T-helper 2 cell treated with Interferon-gamma antibody and Interleukin-4, amounts not matched to agents 100 ng/mL and 5 ng/mL, for 36 hours (primary cell): Measurements from ENCODE around the gene ARID1B. TPM values are rescaled to one million over a fixed set of nuclear protein-coding genes. Genes with fewer than 3 reads are reported as not detected.

Experiments
- intact Hi-C: fragments of 100-400 bp; cut with micrococcal nuclease; formaldehyde crosslinking; loops from one replicate; pipeline ENCODE4 v1.15.1; 2023
- total RNA-seq: library from RNA; stranded (reverse); gene quantifications from 2 replicates; pipeline ENCODE4 v1.2.3, GENCODE V29; 2022

The ARID1B gene
- total RNA-seq, 1 donor from 2014 or later: 82.5 TPM

DNA sequence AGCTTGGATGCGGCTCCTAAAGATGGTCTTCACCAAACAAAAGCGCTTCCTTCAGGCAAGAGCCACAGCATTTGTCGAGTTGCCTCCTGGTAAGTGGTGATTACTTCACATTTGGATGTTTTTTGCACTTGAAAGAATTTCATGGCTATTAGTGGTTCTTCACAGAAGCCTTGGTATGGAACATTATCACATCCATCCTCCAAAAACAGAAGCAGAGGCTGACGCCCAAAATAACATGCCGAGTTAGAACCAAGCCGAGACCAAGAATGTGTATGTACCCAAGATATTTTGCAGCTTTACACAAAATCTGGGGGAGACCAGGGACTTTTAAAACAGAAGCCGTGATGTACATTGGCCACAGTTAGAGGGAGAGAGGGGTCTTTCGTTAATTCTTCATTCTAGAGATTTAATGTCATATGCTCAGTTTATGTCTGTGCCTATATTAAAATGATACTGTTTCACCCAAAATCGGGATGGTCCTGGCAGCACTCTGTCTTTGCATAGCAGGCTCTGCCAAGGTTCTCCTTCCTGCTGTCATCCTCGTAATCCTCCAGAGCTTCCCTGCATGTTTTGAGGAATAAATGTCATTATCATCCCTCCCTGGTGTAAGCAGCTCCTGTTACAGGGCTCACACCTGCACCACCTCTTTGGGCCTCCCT lies 436.9 kb downstream of the ARID1B start:
- intact Hi-C loops: no loop called here

GRCh38 chr6:157215717-157216116 lies 438.5 kb downstream of the ARID1B start:
- intact Hi-C loops: no loop called here

GRCh38 chr6:157216570-157216969 lies 439.4 kb downstream of the ARID1B start:
- intact Hi-C loops: no loop called here

DNA sequence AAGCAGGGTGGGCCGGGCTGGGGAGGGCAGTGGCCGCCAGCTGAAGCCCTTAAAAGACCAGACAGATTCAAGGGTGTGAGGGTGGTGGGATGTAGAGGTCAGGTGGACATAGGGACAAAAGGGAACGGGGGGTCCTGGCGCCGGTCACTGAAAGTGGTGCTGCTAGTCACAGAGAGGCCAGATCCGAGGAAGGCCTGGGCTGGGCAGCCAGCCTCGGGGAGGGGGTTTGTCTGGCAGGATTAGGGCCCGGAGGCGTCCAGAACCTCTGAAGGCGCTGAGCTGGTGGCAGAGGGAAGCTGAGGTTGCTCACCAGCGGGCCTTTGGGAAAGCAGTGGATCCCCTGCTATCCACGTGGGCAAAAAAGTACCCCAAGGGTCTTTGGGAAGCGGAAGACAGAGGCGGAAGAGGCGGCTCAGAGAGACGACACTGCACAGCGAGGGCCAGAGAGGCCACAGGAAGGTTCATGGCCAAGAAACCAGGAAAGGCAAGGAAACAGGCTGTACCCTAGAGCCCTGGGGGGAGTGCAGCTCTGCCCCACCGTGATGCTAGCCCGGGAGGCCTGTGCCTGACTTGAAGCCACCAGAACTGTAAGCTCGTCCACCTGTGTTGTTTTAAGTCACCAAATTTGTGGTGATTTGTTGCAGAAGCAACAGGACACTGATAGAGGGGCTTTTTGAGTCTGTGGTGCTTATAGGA lies 440.2 kb downstream of the ARID1B start:
- intact Hi-C loops: no loop called here

DNA sequence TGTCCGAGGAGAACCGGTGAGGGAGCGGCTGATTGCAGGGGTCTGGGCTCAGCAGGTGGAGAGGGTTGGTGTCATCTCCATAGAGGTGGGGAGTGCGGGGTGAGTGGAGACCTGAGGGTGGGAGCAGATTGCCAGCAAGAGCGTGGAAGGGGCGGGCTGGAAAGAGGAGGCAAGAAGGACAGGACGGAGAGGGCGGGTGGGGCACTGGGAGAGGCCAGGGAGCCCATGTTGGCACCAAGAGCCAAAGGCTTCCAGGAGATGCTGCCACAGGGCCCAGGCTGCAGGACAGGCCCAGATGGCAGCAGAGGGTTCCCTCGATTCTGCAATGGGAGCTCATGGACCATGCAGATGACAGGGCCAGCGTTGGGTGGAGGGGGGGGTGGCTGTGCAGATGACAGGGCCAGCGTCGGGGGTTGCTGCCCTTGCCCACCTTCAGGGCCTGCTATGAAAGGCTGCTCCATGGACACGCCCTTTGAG lies 440.8 kb downstream of the ARID1B start:
- intact Hi-C loops: no loop called here

GRCh38 chr6:157218371-157219198 lies 441.4 kb downstream of the ARID1B start:
- intact Hi-C loops: no loop called here

- intact Hi-C loops: loop anchor here (5.0 kb wide), 1 partner anchor 163 kb away; the partner anchor contains the start of gene ZDHHC14
Measured at GRCh38 chr6:157219201-157220200, 442.3 kb downstream of the ARID1B start.

GRCh38 chr6:157220485-157220884 lies 443.3 kb downstream of the ARID1B start:
- intact Hi-C loops: loop anchor here (5.0 kb wide), 1 partner anchor 162 kb away; the partner anchor contains the start of gene ZDHHC14

DNA sequence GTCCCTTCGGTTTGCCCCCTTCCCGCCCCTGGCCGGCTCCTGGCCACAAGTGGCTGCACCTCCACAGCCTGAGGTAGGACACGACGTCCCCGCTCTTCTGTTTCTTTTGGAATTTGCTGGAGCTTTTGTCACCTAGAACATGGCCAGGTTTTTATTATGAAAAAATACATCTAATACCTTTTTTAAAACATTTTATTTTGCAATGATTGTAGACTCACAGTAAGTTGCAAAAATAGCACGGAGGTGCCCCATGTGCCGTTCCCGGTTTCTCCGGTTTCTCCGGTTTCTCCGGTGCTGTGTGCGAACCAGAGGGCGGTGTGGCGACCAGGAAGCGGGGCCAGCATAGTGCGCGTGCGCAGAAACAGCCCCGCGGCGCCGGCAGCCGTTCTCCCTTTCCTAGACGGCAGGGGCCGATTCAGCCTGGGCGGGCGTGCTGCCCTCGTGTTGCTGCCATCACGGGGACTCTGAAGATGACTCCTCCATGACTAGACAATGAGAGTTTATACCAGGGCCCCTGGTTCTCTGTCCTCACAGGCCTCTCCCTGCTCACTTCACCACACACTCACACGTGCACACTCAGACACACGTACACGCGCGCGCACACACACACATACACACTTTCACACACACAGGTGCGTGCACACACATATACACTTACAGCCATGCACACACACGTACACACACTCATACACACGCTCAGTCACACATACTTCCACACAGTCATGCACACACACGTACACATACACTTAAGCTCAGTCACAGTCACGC lies 444.1 kb downstream of the ARID1B start:
- intact Hi-C loops: loop anchor here (1.0 to 5.0 kb wide), 3 partner anchors 53 to 444 kb away; partner anchors contain the start of genes ARID1B and ZDHHC14

- intact Hi-C loops: loop anchor here (1.0 to 5.0 kb wide), 3 partner anchors 53 to 444 kb away; partner anchors contain the start of genes ARID1B and ZDHHC14
Measured at GRCh38 chr6:157221817-157222175, 444.6 kb downstream of the ARID1B start.

- intact Hi-C loops: loop anchor here (5.0 kb wide), 1 partner anchor 160 kb away; the partner anchor contains the start of gene ZDHHC14
Measured at GRCh38 chr6:157222201-157222981, 445.2 kb downstream of the ARID1B start.

GRCh38 chr6:157223021-157223430 lies 445.8 kb downstream of the ARID1B start:
- intact Hi-C loops: loop anchor here (5.0 kb wide), 1 partner anchor 159 kb away; the partner anchor contains the start of gene ZDHHC14

DNA sequence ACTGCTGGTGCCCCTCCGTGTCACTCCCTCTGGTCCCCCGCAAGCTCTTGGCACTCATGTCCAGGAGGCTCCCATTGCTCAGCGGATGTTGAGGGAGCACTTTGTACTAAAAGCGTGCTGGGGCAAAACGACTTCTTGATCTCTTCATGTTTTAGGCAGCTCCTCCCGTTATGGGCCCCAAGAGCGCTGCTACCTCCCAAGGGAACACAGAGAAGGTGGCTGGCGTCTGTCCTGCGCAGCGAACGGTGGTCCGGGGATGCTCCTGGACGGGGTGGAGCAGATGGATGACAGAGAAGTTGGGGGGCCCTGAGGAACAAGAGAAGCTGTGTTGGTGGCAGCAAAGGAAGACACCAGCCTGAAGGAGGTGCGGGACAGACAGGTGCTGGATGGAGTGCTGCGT lies 446.3 kb downstream of the ARID1B start:
- intact Hi-C loops: loop anchor here (5.0 kb wide), 1 partner anchor 159 kb away; the partner anchor contains the start of gene ZDHHC14

DNA sequence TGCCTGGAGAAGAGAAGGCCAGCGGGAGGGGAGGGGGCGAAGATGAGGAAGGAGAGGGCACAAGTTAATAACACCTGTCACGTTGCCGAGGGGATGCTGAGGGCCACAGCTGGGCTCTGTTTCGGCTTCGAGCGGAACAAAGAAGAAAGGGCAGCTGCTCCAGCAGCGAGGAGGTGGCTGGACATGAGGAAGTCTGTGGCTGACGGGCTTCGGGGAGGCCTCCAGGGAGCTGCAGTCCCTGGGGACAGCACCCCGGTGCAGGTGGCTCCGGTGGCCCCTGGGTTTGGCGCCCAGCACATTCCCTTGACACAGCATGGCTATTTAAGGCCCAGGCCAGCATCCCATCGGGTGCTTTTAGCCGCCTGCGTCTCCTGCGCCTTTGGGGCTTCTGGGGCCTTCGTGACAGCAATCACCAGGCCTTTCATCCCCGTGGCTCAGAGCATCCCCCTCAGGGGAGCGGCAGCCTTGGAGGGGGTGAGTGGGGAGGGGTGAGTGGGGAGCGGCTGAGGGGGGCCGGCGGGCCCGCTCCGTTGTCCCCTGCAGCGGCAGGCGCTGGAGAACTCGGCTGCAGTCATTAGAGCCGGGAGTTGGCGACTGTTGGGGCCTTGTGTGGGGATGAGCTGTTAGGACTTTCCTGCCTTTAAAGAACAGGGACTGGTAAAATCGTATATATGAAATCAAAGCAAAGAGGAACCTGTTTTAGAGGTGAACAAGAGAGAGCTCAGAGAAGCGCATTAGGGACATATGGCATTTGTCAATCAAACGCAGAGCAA lies 447.2 kb downstream of the ARID1B start:
- intact Hi-C loops: loop anchor here (5.0 kb wide), 1 partner anchor 158 kb away; the partner anchor contains the start of gene ZDHHC14

- intact Hi-C loops: loop anchor here (5.0 kb wide), 1 partner anchor 157 kb away; the partner anchor contains the start of gene ZDHHC14
Measured at GRCh38 chr6:157224951-157225574, 447.9 kb downstream of the ARID1B start.

GRCh38 chr6:157225575-157225995 lies 448.4 kb downstream of the ARID1B start:
- intact Hi-C loops: no loop called here

GRCh38 chr6:157226026-157226625 lies 448.9 kb downstream of the ARID1B start:
- intact Hi-C loops: no loop called here
